HepG2 (cell line): ENCODE data around the gene AGAP1. TPM values are rescaled to one million over a fixed set of nuclear protein-coding genes. Genes with fewer than 3 reads are reported as not detected.

ENCODE experiments used
- FOSL2 ChIP-seq: sonication (generic); formaldehyde crosslinking; IDR thresholded peaks from 2 replicates; pipeline ENCODE4 v1.4.0; 2020; ENCODE audit warnings: missing genetic modification reagents
- HMG20A ChIP-seq: IDR thresholded peaks from 2 replicates; pipeline ENCODE4 v1.6.1; 2016; ENCODE audit warnings: borderline replicate concordance
- HOXA3 ChIP-seq: sonication (generic); formaldehyde crosslinking; IDR thresholded peaks from 2 replicates; pipeline ENCODE4 v1.5.0; 2020; ENCODE audit warnings: missing genetic modification reagents
- KLF16 ChIP-seq, 2 experiments: sonication (generic) in 1 of 2; formaldehyde crosslinking in 1 of 2; IDR thresholded peaks; 2 replicates each; pipeline versions ENCODE4 v1.6.1 to v1.8.0; 2016 to 2023; ENCODE audit warnings: missing genetic modification reagents in 2 of 2, missing compliant biosample characterization in 1 of 2
- NFE2 ChIP-seq: sonication (generic); formaldehyde crosslinking; IDR thresholded peaks from 2 replicates; pipeline ENCODE4 v1.4.0; 2020; ENCODE audit warnings: missing genetic modification reagents
- NR2C2 ChIP-seq: sonication (generic); formaldehyde crosslinking; IDR thresholded peaks from 2 replicates; pipeline ENCODE4 v1.4.0; 2020; ENCODE audit warnings: missing genetic modification reagents, mild to moderate bottlenecking, moderate library complexity, borderline replicate concordance
- NR2F6 ChIP-seq, 2 experiments: IDR thresholded peaks; 2 replicates each; pipeline ENCODE4 v1.6.1; 2016; ENCODE audit warnings: antibody characterized with exemption in 1 of 2, mild to moderate bottlenecking in 1 of 2
- POLR2G ChIP-seq: fragments of 200-400 bp; formaldehyde crosslinking; IDR thresholded peaks from 2 replicates; pipeline ENCODE4 v1.6.1; 2018; ENCODE audit warnings: mild to moderate bottlenecking, low read depth, low read length, moderate library complexity
- RARA ChIP-seq: IDR thresholded peaks from 2 replicates; pipeline ENCODE4 v1.6.1; 2016; ENCODE audit warnings: missing genetic modification reagents, missing compliant biosample characterization
- SNAPC5 ChIP-seq: sonication (generic); formaldehyde crosslinking; IDR thresholded peaks from 2 replicates; pipeline ENCODE4 v1.8.1; 2023; ENCODE audit warnings: mild to moderate bottlenecking, missing genetic modification reagents, borderline replicate concordance
- SOX6 ChIP-seq, 2 experiments: fragments of 450-650 bp in 1 of 2; sonication (generic) in 1 of 2; formaldehyde crosslinking in 1 of 2; IDR thresholded peaks; 2 replicates each; pipeline versions ENCODE4 v1.4.0 to v1.6.1; 2017 to 2020; ENCODE audit warnings: antibody characterized with exemption in 1 of 2, mild to moderate bottlenecking in 1 of 2, missing genetic modification reagents in 1 of 2
- TMF1 ChIP-seq: sonication (generic); formaldehyde crosslinking; IDR thresholded peaks from 2 replicates; pipeline ENCODE4 v1.8.1; 2022; ENCODE audit warnings: low read depth, missing genetic modification reagents
- ZBTB34 ChIP-seq: sonication (generic); formaldehyde crosslinking; IDR thresholded peaks from 2 replicates; pipeline ENCODE4 v1.8.0; 2022; ENCODE audit warnings: mild to moderate bottlenecking, missing genetic modification reagents
- ZBTB38 ChIP-seq: sonication (generic); formaldehyde crosslinking; IDR thresholded peaks from 2 replicates; pipeline ENCODE4 v1.5.1; 2020; ENCODE audit warnings: mild to moderate bottlenecking, missing genetic modification reagents
- ZNF350 ChIP-seq: sonication (generic); formaldehyde crosslinking; IDR thresholded peaks from 2 replicates; pipeline ENCODE4 v1.4.0; 2020; ENCODE audit warnings: mild to moderate bottlenecking, low read depth, missing genetic modification reagents, borderline replicate concordance
- ZNF572 ChIP-seq: sonication (generic); formaldehyde crosslinking; IDR thresholded peaks from 2 replicates; pipeline ENCODE4 v1.5.1; 2020; ENCODE audit warnings: mild to moderate bottlenecking, missing genetic modification reagents
- ZNF598 ChIP-seq: sonication (generic); formaldehyde crosslinking; IDR thresholded peaks from 2 replicates; pipeline ENCODE4 v1.5.1; 2020; ENCODE audit warnings: mild to moderate bottlenecking, missing genetic modification reagents, borderline replicate concordance
- ZNF614 ChIP-seq: IDR thresholded peaks from 2 replicates; pipeline ENCODE4 v1.6.1; 2018; ENCODE audit warnings: missing biosample characterization, missing genetic modification reagents, inconsistent platforms, borderline replicate concordance
- ZNF780A ChIP-seq: sonication (generic); formaldehyde crosslinking; IDR thresholded peaks from 2 replicates; pipeline ENCODE4 v1.8.0; 2022; ENCODE audit warnings: mild to moderate bottlenecking, missing genetic modification reagents, moderate library complexity
- ZNF83 ChIP-seq: sonication (generic); formaldehyde crosslinking; IDR thresholded peaks from 2 replicates; pipeline ENCODE4 v1.4.0; 2020; ENCODE audit warnings: missing genetic modification reagents, mild to moderate bottlenecking, borderline replicate concordance
- polyA plus RNA-seq, 8 experiments: library from polyadenylated mRNA; depleted of rRNA in 3 of 8; stranded (reverse) in 7 of 8; unstranded in 1 of 8; fragments of >200 nt; fragmentation: Illumina TruSeq in 4 of 8; extraction: Trizol in 4 of 8; gene quantifications; 2 replicates each; pipeline versions ENCODE4 v1.2.1 to v1.2.3, GENCODE V29; 2011 to 2016; ENCODE audit warnings: low read depth in 4 of 8, missing spikeins in 1 of 8, mixed read lengths in 1 of 8; ENCODE audit not compliant: insufficient read depth in 1 of 8
- total RNA-seq, 5 experiments: library from RNA; depleted of rRNA; stranded (reverse); fragments of >200 nt; fragmentation: Illumina TruSeq; extraction: Trizol; gene quantifications; 2 replicates each; pipeline ENCODE4 v1.2.3, GENCODE V29; 2016; ENCODE audit warnings: low read depth in 1 of 5
- TF ChIP-seq, protein P1 (sequence below): sonication (generic); formaldehyde crosslinking; IDR thresholded peaks from 2 replicates; pipeline ENCODE4 v1.8.1; 2023; ENCODE audit warnings: mild to moderate bottlenecking, missing genetic modification reagents
- TF ChIP-seq, protein P2 (sequence below): IDR thresholded peaks from 2 replicates; pipeline ENCODE4 v1.6.1; 2018; ENCODE audit warnings: missing genetic modification reagents, mild to moderate bottlenecking, missing compliant biosample characterization
- TF ChIP-seq, protein P3 (sequence below): sonication (generic); formaldehyde crosslinking; IDR thresholded peaks from 2 replicates; pipeline ENCODE4 v1.8.0; 2022; ENCODE audit warnings: missing genetic modification reagents, mild to moderate bottlenecking, moderate library complexity, borderline replicate concordance

AGAP1 gene
- total and polyA plus RNA-seq, 2 of the 13 experiments (the other 11 are each of a cell fraction or from before 2014, with no cell fraction given), result 21.2 to 32.7 TPM

- TF ChIP-seq ZBTB38 (CRISPR knock-in tag), result no peak
- 0 out of 2 replicates have a peak, but pooled peaks have one; percentile 22 for TF ChIP-seq ZNF614 (CRISPR knock-in tag)
- TF ChIP-seq ZNF780A, result no peak
- no peak for TF ChIP-seq NFE2 (CRISPR knock-in tag)
- TF ChIP-seq NR2F6 (IDR thresholded peaks at IDR 0.05), result peak; percentile 45; the same call in 1 of the 2 replicates
- peak; percentile 40; the same call in 1 of the 2 replicates for TF ChIP-seq NR2F6 (CRISPR knock-in tag; IDR thresholded peaks at IDR 0.05)
- peak; percentile 54; the same call in 1 of the 2 replicates for TF ChIP-seq ZNF350 (CRISPR knock-in tag)
- peak; percentile 95 for TF ChIP-seq RARA (CRISPR knock-in tag)
- TF ChIP-seq ZNF598 (CRISPR knock-in tag), result peak; percentile 44; the same call in 1 of the 2 replicates
- no peak for TF ChIP-seq ZNF83 (CRISPR knock-in tag)
- peak; percentile 70 for TF ChIP-seq FOSL2 (CRISPR knock-in tag)
- peak; percentile 24; the same call in 1 of the 2 replicates for TF ChIP-seq HOXA3 (CRISPR knock-in tag)
- TF ChIP-seq NR2C2, result peak; percentile 25; the same call in 1 of the 2 replicates
- TF ChIP-seq, protein P1, sequence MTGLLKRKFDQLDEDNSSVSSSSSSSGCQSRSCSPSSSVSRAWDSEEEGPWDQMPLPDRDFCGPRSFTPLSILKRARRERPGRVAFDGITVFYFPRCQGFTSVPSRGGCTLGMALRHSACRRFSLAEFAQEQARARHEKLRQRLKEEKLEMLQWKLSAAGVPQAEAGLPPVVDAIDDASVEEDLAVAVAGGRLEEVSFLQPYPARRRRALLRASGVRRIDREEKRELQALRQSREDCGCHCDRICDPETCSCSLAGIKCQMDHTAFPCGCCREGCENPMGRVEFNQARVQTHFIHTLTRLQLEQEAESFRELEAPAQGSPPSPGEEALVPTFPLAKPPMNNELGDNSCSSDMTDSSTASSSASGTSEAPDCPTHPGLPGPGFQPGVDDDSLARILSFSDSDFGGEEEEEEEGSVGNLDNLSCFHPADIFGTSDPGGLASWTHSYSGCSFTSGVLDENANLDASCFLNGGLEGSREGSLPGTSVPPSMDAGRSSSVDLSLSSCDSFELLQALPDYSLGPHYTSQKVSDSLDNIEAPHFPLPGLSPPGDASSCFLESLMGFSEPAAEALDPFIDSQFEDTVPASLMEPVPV (CRISPR knock-in tag), result no peak
- TF ChIP-seq POLR2G, result no peak
- TF ChIP-seq, protein P2, sequence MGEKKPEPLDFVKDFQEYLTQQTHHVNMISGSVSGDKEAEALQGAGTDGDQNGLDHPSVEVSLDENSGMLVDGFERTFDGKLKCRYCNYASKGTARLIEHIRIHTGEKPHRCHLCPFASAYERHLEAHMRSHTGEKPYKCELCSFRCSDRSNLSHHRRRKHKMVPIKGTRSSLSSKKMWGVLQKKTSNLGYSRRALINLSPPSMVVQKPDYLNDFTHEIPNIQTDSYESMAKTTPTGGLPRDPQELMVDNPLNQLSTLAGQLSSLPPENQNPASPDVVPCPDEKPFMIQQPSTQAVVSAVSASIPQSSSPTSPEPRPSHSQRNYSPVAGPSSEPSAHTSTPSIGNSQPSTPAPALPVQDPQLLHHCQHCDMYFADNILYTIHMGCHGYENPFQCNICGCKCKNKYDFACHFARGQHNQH (CRISPR knock-in tag), result no peak
- TF ChIP-seq, protein P3, sequence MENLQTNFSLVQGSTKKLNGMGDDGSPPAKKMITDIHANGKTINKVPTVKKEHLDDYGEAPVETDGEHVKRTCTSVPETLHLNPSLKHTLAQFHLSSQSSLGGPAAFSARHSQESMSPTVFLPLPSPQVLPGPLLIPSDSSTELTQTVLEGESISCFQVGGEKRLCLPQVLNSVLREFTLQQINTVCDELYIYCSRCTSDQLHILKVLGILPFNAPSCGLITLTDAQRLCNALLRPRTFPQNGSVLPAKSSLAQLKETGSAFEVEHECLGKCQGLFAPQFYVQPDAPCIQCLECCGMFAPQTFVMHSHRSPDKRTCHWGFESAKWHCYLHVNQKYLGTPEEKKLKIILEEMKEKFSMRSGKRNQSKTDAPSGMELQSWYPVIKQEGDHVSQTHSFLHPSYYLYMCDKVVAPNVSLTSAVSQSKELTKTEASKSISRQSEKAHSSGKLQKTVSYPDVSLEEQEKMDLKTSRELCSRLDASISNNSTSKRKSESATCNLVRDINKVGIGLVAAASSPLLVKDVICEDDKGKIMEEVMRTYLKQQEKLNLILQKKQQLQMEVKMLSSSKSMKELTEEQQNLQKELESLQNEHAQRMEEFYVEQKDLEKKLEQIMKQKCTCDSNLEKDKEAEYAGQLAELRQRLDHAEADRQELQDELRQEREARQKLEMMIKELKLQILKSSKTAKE (CRISPR knock-in tag), result peak; percentile 39; the same call in 1 of the 2 replicates
- no peak for TF ChIP-seq SOX6 (IDR thresholded peaks at IDR 0.05)
- TF ChIP-seq SOX6 (CRISPR knock-in tag; IDR thresholded peaks at IDR 0.05), result peak; percentile 66
- TF ChIP-seq HMG20A (CRISPR knock-in tag), result peak; percentile 55; the same call in 1 of the 2 replicates
- TF ChIP-seq ZNF572, result 0 out of 2 replicates have a peak, but pooled peaks have one; percentile 37
- TF ChIP-seq TMF1 (CRISPR knock-in tag), result no peak
- no peak for TF ChIP-seq SNAPC5 (CRISPR knock-in tag)
- no peak for TF ChIP-seq ZBTB34
- TF ChIP-seq KLF16 (CRISPR knock-in tag; IDR thresholded peaks at IDR 0.05), result no peak
Measured at GRCh38 chr2:235583144-235583543, 89.3 kb downstream of the AGAP1 start (continued).
